GM12801 (cell line): ENCODE results near the gene TNFSF9.

Source experiments
- CTCF ChIP-seq: IDR thresholded peaks from one replicate; pipeline ENCODE4 v1.5.1; 2011; ENCODE audit warnings: control low read depth; ENCODE audit not compliant: insufficient read length; ENCODE audit errors: extremely low read depth

TNFSF9 gene

DNA sequence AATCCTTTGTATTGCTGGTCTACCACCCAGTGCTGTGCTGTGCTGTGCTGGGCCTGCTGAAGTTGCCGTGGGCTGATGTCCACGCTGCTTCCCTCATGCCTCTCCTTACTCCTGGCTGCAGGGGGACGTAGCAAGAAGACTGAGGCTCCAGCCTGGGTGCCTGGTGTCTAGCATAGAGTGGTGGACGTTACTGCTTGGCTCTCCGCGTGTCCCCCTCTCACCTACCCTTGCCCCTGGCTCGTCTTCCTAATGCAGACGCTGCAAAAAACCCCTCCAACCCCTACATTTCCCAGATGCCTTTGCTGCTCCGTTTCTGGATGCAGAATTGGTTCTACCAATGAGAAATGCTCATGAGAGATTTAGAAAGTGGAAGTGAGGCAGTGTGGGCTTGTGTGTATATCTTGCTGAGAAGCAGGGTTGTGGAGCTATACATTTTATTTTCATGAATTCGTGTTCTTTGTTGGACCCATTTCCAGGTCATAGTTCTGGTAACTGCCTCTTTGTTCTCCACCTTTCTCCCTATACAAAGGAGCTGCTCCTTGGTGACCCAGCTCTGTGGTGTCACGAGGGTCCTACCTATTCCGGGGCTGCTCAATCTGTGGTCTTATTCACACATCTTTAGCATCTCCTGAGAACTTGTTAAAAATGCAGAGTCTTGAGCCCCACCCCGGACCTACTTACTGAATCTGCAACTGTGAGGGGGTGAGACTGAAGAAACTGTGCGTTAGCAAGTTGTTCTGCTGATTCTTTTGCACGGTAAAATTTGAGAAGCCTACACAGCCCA is 41.4 kb upstream of the TNFSF9 start:
- no peak for TF ChIP-seq CTCF

GRCh38 chr19:6490134-6490533 is 40.7 kb upstream of the TNFSF9 start:
- no peak for TF ChIP-seq CTCF

GRCh38 chr19:6491802-6492592 is 38.8 kb upstream of the TNFSF9 start:
- no peak for TF ChIP-seq CTCF

GRCh38 chr19:6494438-6495036 is 36.3 kb upstream of the TNFSF9 start:
- TF ChIP-seq CTCF: no peak

DNA sequence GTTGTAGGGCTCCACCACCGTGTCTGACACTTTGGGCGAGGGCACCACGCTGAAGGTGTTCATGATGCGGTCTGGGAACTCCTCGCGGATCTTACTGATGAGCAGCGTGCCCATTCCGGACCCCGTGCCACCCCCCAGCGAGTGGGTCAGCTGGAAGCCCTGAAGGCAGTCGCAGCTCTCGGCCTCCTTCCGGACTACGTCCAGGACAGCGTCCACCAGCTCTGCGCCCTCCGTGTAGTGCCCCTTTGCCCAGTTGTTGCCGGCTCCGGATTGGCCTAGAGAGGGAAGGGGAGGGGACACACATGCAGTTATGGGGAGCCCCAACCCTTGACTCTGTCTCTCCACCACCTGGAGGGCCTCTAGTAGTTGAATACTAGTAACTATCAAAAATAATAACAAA is 34.9 kb upstream of the TNFSF9 start:
- no peak for TF ChIP-seq CTCF

DNA sequence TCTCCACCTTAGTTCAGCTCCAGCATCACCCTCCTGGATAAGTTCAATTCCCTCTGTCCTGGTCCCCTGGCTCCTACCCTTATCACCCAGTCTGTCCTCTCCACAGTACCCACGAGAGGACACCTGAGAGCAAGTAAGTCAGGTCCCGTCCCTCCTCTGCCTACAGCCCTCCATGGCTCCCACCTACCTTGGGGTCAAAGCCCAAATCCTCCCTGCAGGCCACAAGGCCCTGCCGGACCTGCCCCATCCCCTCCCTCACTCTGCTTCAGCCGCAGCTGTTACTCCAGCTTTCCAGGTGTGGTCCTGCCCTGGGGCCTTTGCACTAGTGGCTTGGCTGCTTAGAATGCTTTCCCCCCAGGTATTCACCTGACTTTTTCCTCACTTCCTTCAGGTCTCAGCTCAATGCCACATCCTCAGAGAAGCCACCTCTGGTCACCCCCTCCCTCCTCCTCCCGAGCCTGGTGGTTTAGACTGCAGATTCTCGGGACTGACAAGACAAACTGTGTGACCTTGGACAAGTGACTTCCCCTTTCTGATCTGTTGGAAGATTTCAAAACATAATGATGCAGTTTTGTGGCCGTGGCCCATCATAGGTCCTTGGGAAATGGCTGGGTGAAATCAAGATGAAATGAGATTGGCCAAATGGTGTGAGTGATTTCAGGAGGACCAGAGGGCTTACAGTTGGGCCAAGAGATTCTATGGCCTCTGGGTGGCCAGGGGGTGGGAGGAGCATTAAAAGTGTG is 32.4 kb upstream of the TNFSF9 start:
- no peak for TF ChIP-seq CTCF
